ENCODE measurements around the gene PPP3CB.

The PPP3CB gene

GRCh38 chr10:73495884-73496674 is at the start of gene PPP3CB:
Gene PPP3CB, minus strand, starts transcription at chr10:73496024. Its CDS starts 135 bp downstream, at chr10:73495889.
- DNase-seq (ENCODE audit: low read depth): peak; percentile 92

GRCh38 chr10:73545357-73545756 is 49.5 kb upstream of the PPP3CB start:
- DNase-seq (ENCODE audit: low read depth): no peak

- DNase-seq (ENCODE audit: low read depth): no peak
Observed at GRCh38 chr10:73537709-73538108, 41.9 kb upstream of the PPP3CB start.

- DNase-seq (ENCODE audit: low read depth): no peak
Observed at GRCh38 chr10:73537288-73537687, 41.5 kb upstream of the PPP3CB start.

DNA sequence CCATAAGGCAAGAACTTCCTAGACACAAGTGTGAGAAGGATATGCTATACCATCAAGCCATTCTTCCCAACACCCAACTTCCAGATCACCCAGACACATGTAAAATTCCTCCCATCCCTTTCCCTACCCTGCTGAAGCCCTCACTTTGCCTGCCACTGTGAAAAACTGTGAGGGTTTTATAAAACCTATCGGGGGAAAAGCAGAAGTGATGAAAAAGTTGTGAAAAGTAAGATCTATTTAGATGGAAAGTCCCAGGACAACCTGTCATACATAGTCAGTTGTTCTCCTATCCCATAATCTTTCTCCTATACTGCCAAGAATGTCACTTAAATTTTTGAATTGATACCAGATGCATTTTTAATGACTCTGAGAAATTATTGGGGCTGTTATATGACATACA is 39.0 kb upstream of the PPP3CB start:
- DNase-seq (ENCODE audit: low read depth): no peak

GRCh38 chr10:73529089-73529832 is 33.4 kb upstream of the PPP3CB start:
- DNase-seq (ENCODE audit: low read depth): peak; percentile 75

DNA sequence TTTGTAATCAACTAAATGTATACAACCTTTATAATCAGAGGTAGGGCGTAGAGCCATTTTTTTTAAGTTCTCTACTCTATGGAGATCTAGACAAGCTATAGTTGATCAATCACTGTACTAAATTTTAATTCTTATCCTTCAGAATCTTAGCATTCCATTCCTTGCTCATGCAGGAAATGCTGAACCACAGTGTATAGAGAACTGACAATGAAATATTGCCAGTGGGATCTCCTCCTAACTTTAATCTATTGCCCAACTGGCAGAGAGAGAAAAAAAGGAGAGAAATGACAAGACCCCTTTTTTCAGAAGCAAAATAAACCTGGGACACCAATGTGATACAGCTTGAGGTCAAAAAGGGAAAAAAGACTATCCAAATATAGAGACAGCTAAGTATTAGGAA is 26.4 kb upstream of the PPP3CB start:
- no peak for DNase-seq (ENCODE audit: low read depth)

- DNase-seq (ENCODE audit: low read depth): no peak
Observed at GRCh38 chr10:73519336-73519735, 23.5 kb upstream of the PPP3CB start.

DNA sequence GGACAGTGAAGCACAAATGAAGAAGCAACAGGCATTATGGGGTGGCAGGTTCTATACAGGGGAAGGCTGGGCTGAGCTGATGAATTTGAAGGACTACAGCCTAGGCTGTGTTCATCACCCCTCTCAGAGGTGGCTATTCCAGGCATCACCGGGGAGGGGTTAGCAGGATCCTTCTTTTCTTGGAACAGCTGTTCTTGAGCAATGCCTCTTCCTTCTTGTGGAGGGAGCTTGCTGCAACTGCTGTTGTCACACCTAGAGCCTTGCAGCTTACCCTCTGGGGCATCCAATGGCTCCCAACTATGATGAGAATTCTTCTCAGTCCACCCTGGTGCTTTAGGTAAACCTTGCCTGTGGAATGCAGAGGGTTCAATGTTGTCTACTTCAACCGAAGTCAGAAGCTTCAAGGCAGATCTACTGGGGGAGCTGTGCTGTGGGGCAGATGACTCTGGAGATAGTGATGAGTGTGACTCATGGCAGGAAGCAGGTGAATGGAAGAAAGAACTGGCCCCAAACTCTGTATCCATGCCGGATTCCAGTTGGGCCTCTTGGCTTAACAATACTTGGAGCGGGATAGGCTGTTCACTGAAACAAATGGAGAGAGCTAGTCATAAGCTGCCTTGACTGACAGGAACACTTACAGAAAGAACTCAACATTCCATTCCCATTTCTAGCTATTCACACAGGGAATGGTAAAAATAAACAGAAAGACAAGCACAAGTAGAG is 21.5 kb upstream of the PPP3CB start:
- no peak for DNase-seq (ENCODE audit: low read depth)

- DNase-seq (ENCODE audit: low read depth): no peak
Observed at GRCh38 chr10:73512207-73512743, 16.5 kb upstream of the PPP3CB start.

- no peak for DNase-seq (ENCODE audit: low read depth)
Observed at GRCh38 chr10:73509695-73510094, 13.9 kb upstream of the PPP3CB start.

- DNase-seq (ENCODE audit: low read depth): no peak
Observed at GRCh38 chr10:73506491-73506890, 10.7 kb upstream of the PPP3CB start.

DNA sequence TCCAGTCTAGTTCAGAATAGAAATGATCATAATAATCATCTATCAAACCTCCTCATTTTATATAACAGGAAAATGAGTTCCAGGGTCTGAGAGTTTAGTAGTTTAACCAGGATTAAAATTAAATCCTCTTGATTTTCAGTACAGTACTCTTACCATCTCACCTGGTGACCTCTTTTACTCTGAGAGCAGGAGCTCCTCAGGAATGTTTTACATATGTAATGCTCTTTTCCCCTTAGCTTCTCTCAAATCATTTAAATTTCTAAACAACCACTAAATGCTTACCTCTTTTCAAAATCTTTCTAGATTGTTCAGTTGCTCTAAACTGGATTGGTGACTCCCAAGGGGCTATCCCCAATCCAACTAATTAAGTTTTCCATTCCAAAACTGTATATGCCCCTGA is 10.2 kb upstream of the PPP3CB start:
- no peak for DNase-seq (ENCODE audit: low read depth)

DNA sequence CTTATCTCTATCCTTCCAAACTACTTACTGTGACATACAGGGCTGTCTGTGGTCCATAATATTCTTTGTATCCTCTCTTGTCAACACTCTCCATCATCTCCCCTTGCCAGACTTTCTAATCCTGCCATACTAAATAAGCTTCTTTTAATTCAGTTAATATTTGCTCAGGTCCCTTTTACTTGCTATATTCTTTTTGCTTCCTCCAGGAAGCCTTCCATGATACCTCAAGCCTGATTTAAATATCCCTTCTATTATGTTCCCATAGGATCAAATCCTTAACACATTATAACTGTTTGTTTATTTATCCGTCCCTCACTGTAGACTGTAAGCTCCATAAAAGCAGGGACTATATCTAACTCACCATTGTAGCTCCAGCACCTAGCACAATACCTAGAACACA is 7.2 kb upstream of the PPP3CB start:
- DNase-seq (ENCODE audit: low read depth): no peak

DNA sequence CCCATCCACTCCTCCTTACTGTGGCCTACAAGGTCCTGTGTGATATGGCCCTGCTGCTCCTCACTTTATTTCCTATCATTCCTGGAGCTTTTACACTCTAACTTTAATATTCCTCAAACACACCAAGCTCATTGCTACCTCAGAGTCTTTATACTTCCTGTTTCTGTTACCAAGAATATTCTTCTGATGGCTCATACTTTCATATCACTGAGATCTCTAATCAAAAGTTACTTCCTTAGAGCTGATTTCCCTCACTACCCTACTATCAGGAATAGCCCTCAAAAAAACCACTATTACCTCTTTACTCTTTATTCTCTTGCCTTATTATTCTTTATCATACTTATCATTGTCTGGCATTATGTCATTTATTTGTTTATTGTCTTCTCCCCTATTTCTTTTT is 5.8 kb upstream of the PPP3CB start:
- no peak for DNase-seq (ENCODE audit: low read depth)

GRCh38 chr10:73497623-73498022 is 1.8 kb upstream of the PPP3CB start:
- DNase-seq (ENCODE audit: low read depth): no peak

DNA sequence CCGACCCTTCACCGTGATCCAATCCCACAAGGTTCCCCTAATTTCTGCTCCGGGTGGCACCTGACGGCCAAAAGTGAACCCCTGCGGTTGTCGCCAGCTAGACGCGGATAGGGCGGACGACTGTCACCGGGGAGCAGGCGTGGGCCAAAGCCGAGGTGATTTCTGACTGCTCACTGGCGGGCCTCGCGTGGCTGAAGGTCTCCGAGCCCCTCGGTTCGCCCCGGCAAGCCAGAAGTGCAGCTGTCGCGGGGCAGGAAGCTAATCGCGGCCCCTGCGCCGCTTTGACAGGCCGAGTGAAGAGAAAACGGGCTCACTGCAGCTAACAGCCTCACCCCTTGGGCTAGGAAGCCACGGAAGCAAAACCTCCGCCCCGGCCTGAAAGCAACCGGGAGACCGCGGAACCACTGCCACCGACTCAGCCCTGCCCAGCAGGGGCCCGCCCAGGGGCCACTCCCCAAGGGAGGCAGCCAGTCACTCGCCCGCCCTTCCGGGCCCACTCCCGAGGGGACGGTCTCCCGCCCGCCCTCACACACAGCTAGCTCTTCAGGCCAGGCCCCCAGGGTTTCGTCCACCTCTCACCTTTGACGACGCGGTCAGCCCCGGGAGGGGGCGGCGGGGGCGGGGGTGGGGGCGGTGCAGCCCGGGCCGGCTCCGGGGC is 469 bp downstream of the PPP3CB start:
- DNase-seq (ENCODE audit: low read depth): peak; percentile 72

DNA sequence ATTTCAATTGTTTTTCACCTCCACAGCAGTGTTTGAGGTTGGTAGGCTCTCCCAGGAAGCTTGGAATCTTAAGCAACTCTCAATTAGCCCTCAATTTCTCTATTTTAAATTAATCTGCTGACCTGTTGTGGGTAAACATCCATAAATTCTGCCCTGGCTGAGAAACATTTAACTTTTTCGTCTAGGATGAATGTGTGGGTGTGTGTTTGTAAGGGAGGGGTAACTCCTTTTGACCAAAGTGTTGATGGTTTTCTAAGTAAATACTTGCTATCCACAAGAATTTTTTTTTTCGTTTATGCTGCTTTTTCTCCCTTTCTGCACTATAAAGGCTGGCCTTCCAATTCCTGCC is 973 bp downstream of the PPP3CB start:
- DNase-seq (ENCODE audit: low read depth): no peak

- DNase-seq (ENCODE audit: low read depth): no peak
Observed at GRCh38 chr10:73494213-73494612, 1.6 kb downstream of the PPP3CB start.

DNA sequence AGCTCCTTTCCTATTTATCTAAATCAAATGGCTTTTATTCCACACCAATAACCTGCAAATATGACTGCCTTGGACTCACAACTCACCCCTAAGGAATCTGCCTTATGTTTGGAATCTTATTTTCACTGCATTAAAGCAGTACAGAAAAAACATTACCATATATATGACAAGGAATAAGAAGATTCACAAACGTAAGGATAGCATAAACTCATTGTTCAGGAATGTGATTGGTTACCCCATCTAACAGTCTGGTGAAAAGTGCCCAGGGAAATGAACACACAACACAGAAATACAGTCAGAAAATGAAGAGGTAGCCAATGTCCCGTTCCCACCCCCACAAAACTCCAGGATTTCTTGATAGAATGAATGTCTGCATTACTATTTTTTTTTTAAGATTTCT is 2.0 kb downstream of the PPP3CB start:
- peak; percentile 4 for DNase-seq (ENCODE audit: low read depth)

DNA sequence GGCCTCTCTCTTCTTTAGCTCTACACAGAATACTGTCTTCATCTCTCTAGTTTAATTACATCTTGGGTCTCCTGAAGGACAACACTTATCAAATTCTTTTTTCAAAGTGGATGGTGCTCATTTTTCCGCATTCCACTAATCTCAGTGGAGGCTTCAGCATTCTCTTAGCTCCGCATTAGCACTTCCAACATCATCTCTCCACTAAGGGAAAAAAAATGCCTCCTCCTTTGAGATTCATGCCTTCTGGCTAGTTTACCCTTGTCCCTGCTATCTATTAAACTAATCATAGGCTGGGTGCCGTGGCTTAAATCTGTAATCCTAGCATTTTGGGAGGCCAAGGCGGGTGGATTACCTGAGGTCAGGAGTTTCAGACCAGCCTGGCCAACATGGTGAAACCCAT is 9.2 kb downstream of the PPP3CB start:
- DNase-seq (ENCODE audit: low read depth): no peak

DNA sequence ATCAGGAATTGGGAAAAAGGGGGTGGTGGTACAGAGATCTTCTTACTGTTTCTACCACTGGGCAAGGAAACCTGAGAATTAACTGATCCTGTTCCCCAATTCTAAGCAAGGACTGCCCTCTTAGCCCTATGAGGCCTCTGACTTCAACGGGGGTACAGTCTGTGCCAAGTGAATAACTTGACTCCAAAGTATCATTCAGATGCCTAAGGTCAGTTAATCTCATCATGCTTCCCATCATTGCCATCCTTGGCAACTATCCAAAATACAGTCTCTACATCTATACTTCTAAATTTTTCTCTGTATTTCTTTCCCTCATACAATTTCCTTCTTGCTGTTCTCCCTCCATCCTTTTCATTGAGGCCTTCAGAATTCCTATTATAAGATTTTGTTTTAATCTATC is 10.5 kb downstream of the PPP3CB start:
- DNase-seq (ENCODE audit: low read depth): no peak

Measured in fibroblast of the conjunctiva (primary cell).